Lower lobe of right lung (tissue), 2 donors: ENCODE measurements around the gene EXOC7. TPM values are rescaled to one million over a fixed set of nuclear protein-coding genes. Genes with fewer than 3 reads are reported as not detected.

Experiments
- ATAC-seq, 2 donors: fragments of 200-7000 bp; cut with Tn5 transposase; one replicate each; pipeline ENCODE4 v1.9.1; 2020 to 2022; ENCODE audit warnings: mild to moderate bottlenecking in 2 of 2, moderate library complexity in 2 of 2
- DNase-seq: peaks from one replicate; pipeline ENCODE4 v3.0.0-alpha.2; 2020
- H3K27ac ChIP-seq: fragments of 200-600 bp; one replicate; pipeline ENCODE4 v1.8.0; 2022
- H3K27me3 ChIP-seq: fragments of 200-600 bp; one replicate; pipeline ENCODE4 v1.8.0; 2022; ENCODE audit warnings: low read depth
- H3K36me3 ChIP-seq: fragments of 200-600 bp; one replicate; pipeline ENCODE4 v1.8.0; 2022; ENCODE audit warnings: mild to moderate bottlenecking
- H3K4me1 ChIP-seq: fragments of 200-600 bp; one replicate; pipeline ENCODE4 v1.8.0; 2022
- H3K4me3 ChIP-seq: fragments of 200-600 bp; one replicate; pipeline ENCODE4 v1.8.0; 2022; ENCODE audit warnings: mild to moderate bottlenecking
- H3K9me3 ChIP-seq: fragments of 200-600 bp; one replicate; pipeline ENCODE4 v1.8.0; 2022
- intact Hi-C: fragments of 100-400 bp; cut with DNase I; formaldehyde crosslinking; loops from one replicate; pipeline ENCODE4 v1.11.0; 2022
- total RNA-seq: library from RNA; stranded (reverse); fragmentation: NEBNext Ultra II Directional; extraction: Animal tissue kit (Norgen Biotek cat#: 25700); gene quantifications from one replicate; pipeline ENCODE4 v1.2.1, GENCODE V29; 2021
- TF ChIP-seq, protein P1 (sequence below): fragments of 200-600 bp; IDR thresholded peaks from one replicate; pipeline ENCODE4 v1.8.0; 2022; ENCODE audit warnings: antibody characterized with exemption, mild to moderate bottlenecking
- donor health status: DM: no; HTN: yes; CAD: no; lungs with severe emphysema.

Gene EXOC7
- total RNA-seq, 1 donor from 2014 or later, result 118 TPM

DNA sequence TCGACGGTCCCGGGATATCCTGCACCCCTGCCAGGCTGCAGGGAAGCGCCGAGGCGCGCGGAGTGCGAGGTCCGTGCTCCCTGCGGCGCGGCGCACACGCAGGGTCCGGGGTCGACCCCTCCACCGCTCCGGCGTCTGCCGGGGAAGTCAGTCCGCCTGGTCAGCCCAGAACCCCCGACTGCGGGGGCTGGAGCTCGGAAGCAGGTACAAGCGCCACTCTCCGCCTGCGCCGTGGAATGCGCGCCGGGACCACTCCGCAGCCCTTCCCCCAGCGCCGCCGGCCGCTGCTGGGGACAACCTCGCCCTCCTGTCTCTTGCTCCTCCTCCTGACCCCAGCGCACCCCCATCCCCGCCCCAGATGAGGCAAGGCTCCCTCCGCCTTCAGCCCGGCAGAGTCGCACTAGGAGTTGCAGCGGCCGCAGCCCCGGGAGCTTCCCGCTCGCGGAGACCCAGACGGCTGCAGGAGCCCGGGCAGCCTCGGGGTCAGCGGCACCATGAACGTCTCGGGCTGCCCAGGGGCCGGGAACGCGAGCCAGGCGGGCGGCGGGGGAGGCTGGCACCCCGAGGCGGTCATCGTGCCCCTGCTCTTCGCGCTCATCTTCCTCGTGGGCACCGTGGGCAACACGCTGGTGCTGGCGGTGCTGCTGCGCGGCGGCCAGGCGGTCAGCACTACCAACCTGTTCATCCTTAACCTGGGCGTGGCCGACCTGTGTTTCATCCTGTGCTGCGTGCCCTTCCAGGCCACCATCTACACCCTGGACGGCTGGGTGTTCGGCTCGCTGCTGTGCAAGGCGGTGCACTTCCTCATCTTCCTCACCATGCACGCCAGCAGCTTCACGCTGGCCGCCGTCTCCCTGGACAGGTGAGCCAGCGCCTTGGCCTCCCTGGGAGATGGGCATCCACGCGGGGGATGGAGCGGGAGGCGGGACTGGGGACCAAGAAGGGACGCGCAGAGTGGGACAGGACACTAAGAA is 28.9 kb downstream of the EXOC7 start, which contains the start of gene GALR2:
GALR2 (plus strand) TSS at position 392 of the 974 bp plus-strand sequence; CDS start at position 495, 103 bp downstream.
- Histone ChIP-seq H3K36me3 (peaks cover 7% of the 10 kb centered on the region), H3K9me3 (no peaks in the 10 kb centered on the region), H3K4me1 (peaks cover 61% of the 10 kb centered on the region), H3K27ac (no peak within 1 kb of the TSS), H3K27me3 (peaks cover 62% of the 10 kb centered on the region), H3K4me3 (peak within 1 kb of the TSS; percentile 21)
- intact Hi-C loops, result no loop called here
- DNase-seq, result no peak
- TF ChIP-seq, protein P1, sequence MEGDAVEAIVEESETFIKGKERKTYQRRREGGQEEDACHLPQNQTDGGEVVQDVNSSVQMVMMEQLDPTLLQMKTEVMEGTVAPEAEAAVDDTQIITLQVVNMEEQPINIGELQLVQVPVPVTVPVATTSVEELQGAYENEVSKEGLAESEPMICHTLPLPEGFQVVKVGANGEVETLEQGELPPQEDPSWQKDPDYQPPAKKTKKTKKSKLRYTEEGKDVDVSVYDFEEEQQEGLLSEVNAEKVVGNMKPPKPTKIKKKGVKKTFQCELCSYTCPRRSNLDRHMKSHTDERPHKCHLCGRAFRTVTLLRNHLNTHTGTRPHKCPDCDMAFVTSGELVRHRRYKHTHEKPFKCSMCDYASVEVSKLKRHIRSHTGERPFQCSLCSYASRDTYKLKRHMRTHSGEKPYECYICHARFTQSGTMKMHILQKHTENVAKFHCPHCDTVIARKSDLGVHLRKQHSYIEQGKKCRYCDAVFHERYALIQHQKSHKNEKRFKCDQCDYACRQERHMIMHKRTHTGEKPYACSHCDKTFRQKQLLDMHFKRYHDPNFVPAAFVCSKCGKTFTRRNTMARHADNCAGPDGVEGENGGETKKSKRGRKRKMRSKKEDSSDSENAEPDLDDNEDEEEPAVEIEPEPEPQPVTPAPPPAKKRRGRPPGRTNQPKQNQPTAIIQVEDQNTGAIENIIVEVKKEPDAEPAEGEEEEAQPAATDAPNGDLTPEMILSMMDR, result no peak
- ATAC-seq, result no peak

- TF ChIP-seq, protein P1, result no peak
- peak within 1 kb of the TSS; percentile 72 for H3K27ac ChIP-seq
- peaks cover 60% of the 10 kb centered on the region for H3K4me1 ChIP-seq
- DNase-seq (peak; percentile 95), ATAC-seq (peak; percentile 98 to 99)
- peaks cover 40% of the 10 kb centered on the region for H3K27me3 ChIP-seq
- H3K9me3 ChIP-seq, result no peaks in the 10 kb centered on the region
- intact Hi-C loops, result no loop called here
- H3K4me3 ChIP-seq, result peak within 1 kb of the TSS; percentile 80
- H3K36me3 ChIP-seq, result peaks cover 29% of the 10 kb centered on the region
These were observed 31.3 kb downstream of the EXOC7 start, which contains the start of gene SRP68 for GRCh38 chr17:76072148-76072858. TSS of gene SRP68 (minus strand) at chr17:76072517. CDS start at chr17:76072491, 26 bp downstream.

GRCh38 chr17:76071531-76072147 is 31.9 kb downstream of the EXOC7 start:
- intact Hi-C loops, result no loop called here
- peak overlapping the region; percentile 80 for H3K4me3 ChIP-seq
- ATAC-seq, result no peak
- no peaks in the 10 kb centered on the region for H3K9me3 ChIP-seq
- peaks cover 36% of the 10 kb centered on the region for H3K36me3 ChIP-seq
- H3K27me3 ChIP-seq, result peaks cover 33% of the 10 kb centered on the region
- no peak for DNase-seq
- peak overlapping the region; percentile 72 for H3K27ac ChIP-seq
- peaks cover 54% of the 10 kb centered on the region for H3K4me1 ChIP-seq
- TF ChIP-seq, protein P1, result no peak

GRCh38 chr17:76065775-76066174 is 37.8 kb downstream of the EXOC7 start:
- DNase-seq (no peak), ATAC-seq (no peak)
- H3K27ac ChIP-seq, result no peak overlapping the region
- H3K4me3 ChIP-seq, result no peak overlapping the region
- H3K9me3 ChIP-seq, result no peaks in the 10 kb centered on the region
- H3K27me3 ChIP-seq, result no peaks in the 10 kb centered on the region
- intact Hi-C loops, result no loop called here
- peaks cover 13% of the 10 kb centered on the region for H3K4me1 ChIP-seq
- H3K36me3 ChIP-seq, result peaks cover 91% of the 10 kb centered on the region
- TF ChIP-seq, protein P1, result no peak
